Progenitor cell of endocrine pancreas (in vitro differentiated cells): ENCODE data around the gene SAMD4A. TPM values are rescaled to one million over a fixed set of nuclear protein-coding genes. Genes with fewer than 3 reads are reported as not detected.

Source experiments
- DNase-seq: peaks from one replicate; pipeline ENCODE4 v3.0.0; 2021; ENCODE audit warnings: low spot score; ENCODE audit not compliant: unreplicated experiment
- H3K27ac Mint-ChIP-seq: 2 replicates; pipeline ENCODE4 v1.8.0; 2021; ENCODE audit warnings: mild to moderate bottlenecking, moderate library complexity, mixed read lengths
- H3K27me3 Mint-ChIP-seq: 2 replicates; pipeline ENCODE4 v1.8.0; 2021; ENCODE audit warnings: mixed read lengths
- H3K36me3 Mint-ChIP-seq: 2 replicates; pipeline ENCODE4 v1.8.0; 2022; ENCODE audit warnings: mixed read lengths; ENCODE audit not compliant: insufficient read depth
- H3K4me1 Mint-ChIP-seq: 2 replicates; pipeline ENCODE4 v1.8.0; 2021; ENCODE audit warnings: low read depth, mixed read lengths
- H3K4me3 Mint-ChIP-seq: 2 replicates; pipeline ENCODE4 v1.8.0; 2021; ENCODE audit warnings: low read depth, mild to moderate bottlenecking, moderate library complexity, mixed read lengths
- H3K9me3 Mint-ChIP-seq: 2 replicates; pipeline ENCODE4 v1.8.0; 2021; ENCODE audit warnings: low read depth, mixed read lengths
- total RNA-seq: library from RNA; stranded (reverse); gene quantifications from 2 replicates; pipeline ENCODE4 v1.2.1, GENCODE V29; 2021
- TF ChIP-seq, protein P1 (sequence below): fragments of 200-600 bp; sonication (generic); IDR thresholded peaks from one replicate; pipeline ENCODE4 v1.5.0; 2021; ENCODE audit warnings: antibody characterized with exemption, mild to moderate bottlenecking; ENCODE audit not compliant: unreplicated experiment

SAMD4A gene
- total RNA-seq, 1 donor from 2014 or later, result 9.1 TPM

- DNase-seq, result no peak
- Mint-ChIP-seq H3K27ac (no peak overlapping the region), H3K4me1 (peaks cover 13% of the 10 kb centered on the region), H3K4me3 (no peak overlapping the region), H3K9me3 (peaks cover 24% of the 10 kb centered on the region), H3K27me3 (peaks cover 4% of the 10 kb centered on the region), H3K36me3 (peaks cover 2% of the 10 kb centered on the region)
- TF ChIP-seq, protein P1, sequence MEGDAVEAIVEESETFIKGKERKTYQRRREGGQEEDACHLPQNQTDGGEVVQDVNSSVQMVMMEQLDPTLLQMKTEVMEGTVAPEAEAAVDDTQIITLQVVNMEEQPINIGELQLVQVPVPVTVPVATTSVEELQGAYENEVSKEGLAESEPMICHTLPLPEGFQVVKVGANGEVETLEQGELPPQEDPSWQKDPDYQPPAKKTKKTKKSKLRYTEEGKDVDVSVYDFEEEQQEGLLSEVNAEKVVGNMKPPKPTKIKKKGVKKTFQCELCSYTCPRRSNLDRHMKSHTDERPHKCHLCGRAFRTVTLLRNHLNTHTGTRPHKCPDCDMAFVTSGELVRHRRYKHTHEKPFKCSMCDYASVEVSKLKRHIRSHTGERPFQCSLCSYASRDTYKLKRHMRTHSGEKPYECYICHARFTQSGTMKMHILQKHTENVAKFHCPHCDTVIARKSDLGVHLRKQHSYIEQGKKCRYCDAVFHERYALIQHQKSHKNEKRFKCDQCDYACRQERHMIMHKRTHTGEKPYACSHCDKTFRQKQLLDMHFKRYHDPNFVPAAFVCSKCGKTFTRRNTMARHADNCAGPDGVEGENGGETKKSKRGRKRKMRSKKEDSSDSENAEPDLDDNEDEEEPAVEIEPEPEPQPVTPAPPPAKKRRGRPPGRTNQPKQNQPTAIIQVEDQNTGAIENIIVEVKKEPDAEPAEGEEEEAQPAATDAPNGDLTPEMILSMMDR, result no peak
These were observed 255.8 kb downstream of the SAMD4A start for GRCh38 chr14:54822685-54823084.

DNA sequence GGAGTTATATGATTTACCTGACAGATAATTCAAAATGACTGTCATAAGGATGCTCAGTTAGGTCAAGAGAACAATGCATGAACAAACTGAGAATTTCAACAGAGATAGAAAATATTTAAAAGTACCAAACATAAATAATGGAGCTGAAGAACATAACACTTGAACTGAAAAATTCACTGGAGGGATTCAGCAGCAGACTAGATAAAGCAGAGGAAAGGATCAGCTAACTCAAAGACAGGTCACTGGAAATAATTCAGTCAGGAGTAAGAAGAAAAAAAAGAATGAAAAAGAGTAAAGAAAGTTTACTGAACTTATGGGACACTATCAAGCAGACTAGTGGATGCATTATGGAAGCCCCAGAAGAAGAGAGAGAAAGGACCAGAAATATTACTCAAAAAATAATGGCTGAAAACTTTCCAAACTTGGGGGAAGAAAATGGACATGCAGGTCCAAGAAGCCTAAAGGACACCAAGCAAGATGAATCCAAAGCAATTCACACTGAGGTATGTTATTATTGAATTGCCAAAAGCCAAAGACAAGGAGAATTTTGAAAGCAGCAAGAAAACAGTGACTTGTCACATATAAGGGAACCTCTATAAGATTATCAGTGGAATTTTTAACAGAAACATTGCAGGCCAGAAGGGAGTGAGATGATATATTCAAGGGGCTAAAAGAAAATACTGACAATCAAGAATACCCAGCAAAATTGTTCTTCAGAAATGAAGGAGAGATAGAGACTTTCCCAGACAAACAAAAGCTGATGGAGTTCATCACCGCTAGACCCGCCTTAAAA lies 257.0 kb downstream of the SAMD4A start:
- DNase-seq, result no peak
- H3K27me3 Mint-ChIP-seq, result peaks cover 4% of the 10 kb centered on the region
- no peak overlapping the region for H3K27ac Mint-ChIP-seq
- peaks cover 24% of the 10 kb centered on the region for H3K9me3 Mint-ChIP-seq
- H3K4me1 Mint-ChIP-seq, result peaks cover 3% of the 10 kb centered on the region
- TF ChIP-seq, protein P1, result no peak
- H3K4me3 Mint-ChIP-seq, result no peak overlapping the region
- H3K36me3 Mint-ChIP-seq, result peaks cover 2% of the 10 kb centered on the region

GRCh38 chr14:54828037-54828436 lies 261.1 kb downstream of the SAMD4A start:
- Mint-ChIP-seq H3K9me3 (peaks cover 32% of the 10 kb centered on the region), H3K27me3 (no peaks in the 10 kb centered on the region), H3K36me3 (peaks cover 2% of the 10 kb centered on the region), H3K4me1 (no peaks in the 10 kb centered on the region), H3K4me3 (no peak overlapping the region), H3K27ac (no peak overlapping the region)
- TF ChIP-seq, protein P1, result no peak
- no peak for DNase-seq

DNA sequence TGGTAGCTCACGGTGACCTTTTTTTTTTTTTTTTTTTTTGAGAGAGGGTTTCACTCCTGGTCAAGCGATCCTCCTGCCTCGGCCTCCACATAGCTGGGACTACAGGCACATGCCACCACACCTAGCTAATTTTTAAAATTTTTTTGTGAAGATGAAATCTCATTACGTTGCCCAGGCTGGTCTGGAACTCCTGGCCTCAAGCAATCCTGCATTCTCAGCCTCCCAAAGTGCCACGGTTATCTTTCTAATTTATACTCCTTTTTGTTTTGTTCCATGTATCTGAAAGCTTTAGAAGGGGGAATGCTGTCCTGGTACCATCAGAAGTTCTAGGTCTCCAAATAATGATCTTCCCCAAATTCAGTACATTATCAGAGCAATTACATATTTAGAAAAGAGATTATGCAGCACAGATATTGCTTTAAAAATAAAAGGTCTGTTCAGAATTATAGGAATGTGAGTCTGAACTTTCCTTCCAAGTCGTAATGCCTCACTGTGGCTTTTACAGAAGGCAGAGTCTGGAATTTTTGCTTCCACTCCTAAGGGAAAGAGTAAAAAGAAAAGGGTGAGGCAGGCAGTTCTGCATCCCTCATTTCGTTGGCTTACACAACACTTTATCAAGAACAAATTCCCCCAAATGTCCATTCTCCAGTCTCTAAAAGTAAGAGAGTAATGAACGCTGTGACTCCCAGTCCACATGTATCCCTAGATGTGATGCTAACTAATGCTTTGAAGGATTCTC lies 262.7 kb downstream of the SAMD4A start:
- H3K27me3 Mint-ChIP-seq, result no peaks in the 10 kb centered on the region
- peaks cover 2% of the 10 kb centered on the region for H3K36me3 Mint-ChIP-seq
- H3K9me3 Mint-ChIP-seq, result peaks cover 22% of the 10 kb centered on the region
- no peaks in the 10 kb centered on the region for H3K4me1 Mint-ChIP-seq
- no peak overlapping the region for H3K27ac Mint-ChIP-seq
- no peak overlapping the region for H3K4me3 Mint-ChIP-seq
- no peak for DNase-seq
- TF ChIP-seq, protein P1, result no peak

DNA sequence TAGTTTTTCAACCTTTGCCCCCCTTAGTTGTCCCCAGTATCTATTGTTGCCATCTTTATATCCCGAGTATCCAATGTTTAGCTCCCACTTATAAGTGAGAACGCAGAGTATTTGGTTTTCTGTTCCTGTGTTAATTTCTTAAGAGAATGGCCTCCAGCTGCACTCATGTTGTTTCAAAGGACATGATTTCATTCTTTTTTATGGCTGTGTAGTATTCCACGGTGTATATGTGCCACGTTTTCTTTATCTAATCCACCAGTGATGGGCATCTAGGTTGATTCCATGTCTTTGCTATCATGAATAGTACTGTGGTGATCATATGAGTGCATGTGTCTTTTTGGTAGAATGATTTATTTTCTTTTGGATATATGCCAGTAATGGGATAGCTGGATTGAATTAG lies 263.7 kb downstream of the SAMD4A start:
- Mint-ChIP-seq H3K27ac (no peak overlapping the region), H3K27me3 (no peaks in the 10 kb centered on the region), H3K4me3 (no peak overlapping the region), H3K36me3 (peaks cover 2% of the 10 kb centered on the region), H3K9me3 (peaks cover 16% of the 10 kb centered on the region), H3K4me1 (peaks cover 1% of the 10 kb centered on the region)
- TF ChIP-seq, protein P1, result no peak
- no peak for DNase-seq
